CD14-positive monocyte (primary cell): Measurements from ENCODE around the gene MASP2. TPM values are rescaled to one million over a fixed set of nuclear protein-coding genes. Genes with fewer than 3 reads are reported as not detected.
"Not testable (repeated sequence)": the region's sequence is repeated elsewhere in the genome, so short reads cannot be mapped to it uniquely, and the experiment has no call there.

Experiments
- DNase-seq, 3 donors: peaks; one replicate each; pipeline ENCODE4 v3.0.0-alpha.2; 2011 to 2022
- H2AFZ ChIP-seq: 2 replicates; pipeline ENCODE4 v1.6.0; 2012; ENCODE audit warnings: mild to moderate bottlenecking, low read depth, low read length, inconsistent platforms; ENCODE audit not compliant: insufficient read depth, poor library complexity, severe bottlenecking
- H3K27ac ChIP-seq, 2 donors: 1 replicate in 1 of 2; 2 replicates in 1 of 2; pipeline ENCODE4 v1.5.1; 2012 to 2013; ENCODE audit warnings: low read length in 2 of 2, control low read depth in 1 of 2, inconsistent platforms in 1 of 2, low read depth in 1 of 2, mild to moderate bottlenecking in 1 of 2
- H3K27me3 ChIP-seq, 2 donors: one replicate each; pipeline versions ENCODE4 v1.6.0 to v1.6.1; 2011 to 2013; ENCODE audit warnings: low read length in 2 of 2; ENCODE audit not compliant: control insufficient read depth in 2 of 2, insufficient read depth in 2 of 2
- H3K36me3 ChIP-seq, 2 donors: replicated peaks in 1 of 2; 1 replicate in 1 of 2; 2 replicates in 1 of 2; pipeline versions ENCODE4 v1.5.1 to v1.6.1; 2012 to 2013; ENCODE audit warnings: low read length in 2 of 2, control low read depth in 1 of 2, inconsistent platforms in 1 of 2, mild to moderate bottlenecking in 1 of 2; ENCODE audit not compliant: insufficient read depth in 2 of 2, control insufficient read depth in 1 of 2
- H3K4me1 ChIP-seq, 2 donors: 1 replicate in 1 of 2; 2 replicates in 1 of 2; pipeline versions ENCODE4 v1.5.1 to v1.6.1; 2012 to 2013; ENCODE audit warnings: low read length in 2 of 2, control low read depth in 1 of 2, inconsistent platforms in 1 of 2, mild to moderate bottlenecking in 1 of 2, moderate library complexity in 1 of 2; ENCODE audit not compliant: insufficient read depth in 2 of 2, control insufficient read depth in 1 of 2
- H3K4me2 ChIP-seq: replicated peaks from 2 replicates; pipeline ENCODE3; 2012; ENCODE audit warnings: low read length, moderate library complexity, mild to moderate bottlenecking; ENCODE audit not compliant: poor library complexity, severe bottlenecking; ENCODE audit errors: extremely low read depth
- H3K4me3 ChIP-seq, 3 experiments: fragments of 200-600 bp in 1 of 3; sonication (generic) in 1 of 3; replicated peaks in 1 of 3; 1 replicate in 2 of 3; 2 replicates in 1 of 3; pipeline ENCODE4 v1.5.1; 2011 to 2013; ENCODE audit warnings: low read length in 3 of 3, mild to moderate bottlenecking in 3 of 3, control low read depth in 2 of 3, low read depth in 2 of 3, inconsistent platforms in 1 of 3, moderate library complexity in 1 of 3
- H3K79me2 ChIP-seq: 2 replicates; pipeline ENCODE4 v1.6.0; 2012; ENCODE audit warnings: mild to moderate bottlenecking, control low read depth, inconsistent platforms, low read length, moderate library complexity; ENCODE audit not compliant: insufficient read depth
- H3K9ac ChIP-seq: 2 replicates; pipeline ENCODE4 v1.6.0; 2017; ENCODE audit warnings: low read length, mild to moderate bottlenecking; ENCODE audit not compliant: insufficient read depth, poor library complexity, severe bottlenecking
- H3K9me3 ChIP-seq, 2 donors: replicated peaks in 1 of 2; 1 replicate in 1 of 2; 2 replicates in 1 of 2; pipeline versions ENCODE4 v1.5.1 to v1.6.1; 2012 to 2013; ENCODE audit warnings: low read length in 2 of 2, control low read depth in 1 of 2; ENCODE audit not compliant: control insufficient read depth in 1 of 2, insufficient read depth in 1 of 2
- H4K20me1 ChIP-seq: 2 replicates; pipeline ENCODE4 v1.6.0; 2012; ENCODE audit warnings: mild to moderate bottlenecking, low read length, control low read depth, moderate library complexity; ENCODE audit not compliant: insufficient read depth
- H3K27ac Mint-ChIP-seq, 7 donors: one replicate each; pipeline ENCODE4 v1.8.0; 2020; ENCODE audit warnings: mild to moderate bottlenecking in 7 of 7, mixed read lengths in 7 of 7, moderate library complexity in 6 of 7, inconsistent platforms in 2 of 7
- H3K27me3 Mint-ChIP-seq, 3 donors: one replicate each; pipeline ENCODE4 v1.8.0; 2021 to 2022; ENCODE audit warnings: low read depth in 3 of 3, mild to moderate bottlenecking in 3 of 3, mixed read lengths in 3 of 3, moderate library complexity in 3 of 3, inconsistent platforms in 1 of 3
- H3K36me3 Mint-ChIP-seq, 2 donors: one replicate each; pipeline ENCODE4 v1.8.0; 2020; ENCODE audit warnings: mixed read lengths in 2 of 2, inconsistent platforms in 1 of 2, mild to moderate bottlenecking in 1 of 2
- H3K4me1 Mint-ChIP-seq: one replicate; pipeline ENCODE4 v1.8.0; 2020; ENCODE audit warnings: mild to moderate bottlenecking, mixed read lengths
- H3K4me3 Mint-ChIP-seq, 2 donors: one replicate each; pipeline ENCODE4 v1.8.0; 2020; ENCODE audit warnings: mild to moderate bottlenecking in 2 of 2, mixed read lengths in 2 of 2, moderate library complexity in 1 of 2
- H3K9me3 Mint-ChIP-seq, 7 donors: one replicate each; pipeline ENCODE4 v1.8.0; 2020 to 2022; ENCODE audit warnings: mixed read lengths in 7 of 7, mild to moderate bottlenecking in 6 of 7, moderate library complexity in 6 of 7, inconsistent platforms in 2 of 7
- WGBS: methylation state at CpG from one replicate; pipeline ENCODE4 v1.1.5; 2013; ENCODE audit warnings: missing lambda C conversion rate; ENCODE audit not compliant: insufficient coverage; 5-methylcytosine and 5-hydroxymethylcytosine counted together
- intact Hi-C, 2 donors: fragments of 100-400 bp; cut with micrococcal nuclease; formaldehyde crosslinking; loops; one replicate each; pipeline versions ENCODE4 v1.15.0 to v1.15.1; 2023
- polyA plus RNA-seq, 3 donors: library from polyadenylated mRNA; depleted of rRNA in 1 of 3; unstranded in 2 of 3; stranded (reverse) in 1 of 3; fragments of 300-500 nt in 2 of 3; fragments of >200 nt in 1 of 3; fragmentation: Illumina TruSeq in 2 of 3; gene quantifications; 1 replicate in 2 of 3; 2 replicates in 1 of 3; pipeline ENCODE4 v1.2.3, GENCODE V29; 2012 to 2021
- TF ChIP-seq, protein P1 (sequence below): fragments of 200-600 bp; IDR thresholded peaks from one replicate; pipeline ENCODE4 v1.8.0; 2022; ENCODE audit warnings: antibody characterized with exemption, mild to moderate bottlenecking

Gene MASP2
- polyA plus RNA-seq, 3 donors = not detected

DNA sequence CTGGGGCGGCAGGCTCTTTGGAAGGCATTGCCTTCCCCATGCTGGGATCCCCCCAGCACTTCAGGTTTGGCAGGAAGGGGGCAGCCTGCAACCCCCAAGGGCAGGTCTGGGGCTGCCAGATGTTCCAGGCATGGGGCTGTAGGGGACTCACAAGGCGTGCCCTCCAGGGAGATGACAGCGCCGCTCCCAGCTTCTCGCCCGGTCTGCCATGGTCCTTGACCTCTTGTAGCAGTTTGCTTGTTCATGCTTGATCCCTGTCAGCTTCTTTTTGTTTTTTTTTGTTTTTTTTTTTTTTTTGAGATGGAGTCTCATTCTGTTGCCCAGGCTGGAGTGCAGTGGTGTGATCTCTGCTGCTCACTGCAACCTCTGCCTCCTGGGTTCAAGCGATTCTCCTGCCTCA lies 56.2 kb downstream of the MASP2 start:
- Histone ChIP-seq H3K9ac (no peak overlapping the region), H3K4me1 (no peaks in the 10 kb centered on the region), H3K4me2 (no peak overlapping the region), H4K20me1 (no peaks in the 10 kb centered on the region), H3K4me3 (no peak overlapping the region), H3K9me3 (no peaks in the 10 kb centered on the region), H3K79me2 (no peaks in the 10 kb centered on the region), H3K36me3 (no peaks in the 10 kb centered on the region), H3K27me3 (no peaks in the 10 kb centered on the region), H3K27ac (no peak overlapping the region), H2AFZ (no peak overlapping the region)
- Mint-ChIP-seq H3K27me3 (peaks cover 5 to 8% (median 7%) of the 10 kb centered on the region in 3 donors), H3K4me3 (no peak overlapping the region), H3K4me1 (peaks cover 14% of the 10 kb centered on the region), H3K27ac (no peak overlapping the region), H3K9me3 (peaks cover 0 to 3% (median 0%) of the 10 kb centered on the region in 7 donors), H3K36me3 (no peaks in the 10 kb centered on the region)
- intact Hi-C loops = no loop called here
- WGBS = 98% methylated on average over 7 of the region's 7 CpGs
- DNase-seq = no peak
- TF ChIP-seq, protein P1, sequence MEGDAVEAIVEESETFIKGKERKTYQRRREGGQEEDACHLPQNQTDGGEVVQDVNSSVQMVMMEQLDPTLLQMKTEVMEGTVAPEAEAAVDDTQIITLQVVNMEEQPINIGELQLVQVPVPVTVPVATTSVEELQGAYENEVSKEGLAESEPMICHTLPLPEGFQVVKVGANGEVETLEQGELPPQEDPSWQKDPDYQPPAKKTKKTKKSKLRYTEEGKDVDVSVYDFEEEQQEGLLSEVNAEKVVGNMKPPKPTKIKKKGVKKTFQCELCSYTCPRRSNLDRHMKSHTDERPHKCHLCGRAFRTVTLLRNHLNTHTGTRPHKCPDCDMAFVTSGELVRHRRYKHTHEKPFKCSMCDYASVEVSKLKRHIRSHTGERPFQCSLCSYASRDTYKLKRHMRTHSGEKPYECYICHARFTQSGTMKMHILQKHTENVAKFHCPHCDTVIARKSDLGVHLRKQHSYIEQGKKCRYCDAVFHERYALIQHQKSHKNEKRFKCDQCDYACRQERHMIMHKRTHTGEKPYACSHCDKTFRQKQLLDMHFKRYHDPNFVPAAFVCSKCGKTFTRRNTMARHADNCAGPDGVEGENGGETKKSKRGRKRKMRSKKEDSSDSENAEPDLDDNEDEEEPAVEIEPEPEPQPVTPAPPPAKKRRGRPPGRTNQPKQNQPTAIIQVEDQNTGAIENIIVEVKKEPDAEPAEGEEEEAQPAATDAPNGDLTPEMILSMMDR = no peak

DNA sequence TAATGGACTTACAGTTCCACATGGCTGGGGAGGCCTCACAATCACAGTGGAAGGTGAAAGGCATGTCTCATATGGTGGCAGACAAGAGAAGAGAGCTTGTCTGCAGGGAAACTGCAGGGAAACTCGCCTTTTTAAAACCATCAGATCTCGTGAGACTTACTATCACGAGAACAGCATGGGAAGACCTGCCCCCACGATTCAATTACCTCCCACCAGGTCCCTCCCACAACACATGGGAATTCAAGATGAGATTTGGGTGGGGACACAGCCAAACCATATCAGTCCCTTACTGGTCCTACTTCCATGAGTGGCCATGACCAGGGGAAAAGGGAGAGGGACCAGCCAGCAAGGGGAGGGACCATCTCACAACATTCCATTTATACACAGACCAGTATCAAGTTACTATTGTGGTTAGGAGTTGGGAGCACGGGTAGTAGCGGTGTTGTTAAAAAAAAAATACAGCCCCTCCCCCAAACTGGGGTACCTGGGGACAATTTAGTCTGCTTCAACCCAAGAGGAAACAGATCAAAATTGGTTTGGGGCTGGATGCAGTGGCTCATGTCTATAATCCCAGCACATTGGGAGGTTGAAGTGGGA lies 57.0 kb downstream of the MASP2 start:
- DNase-seq, H3K27me3 Mint-ChIP-seq, H3K27ac ChIP-seq, H3K79me2 ChIP-seq, H3K27ac Mint-ChIP-seq, H3K9ac ChIP-seq, H3K4me2 ChIP-seq, intact Hi-C loops, H4K20me1 ChIP-seq, H3K36me3 Mint-ChIP-seq, H3K27me3 ChIP-seq, H3K4me3 ChIP-seq, H2AFZ ChIP-seq, H3K9me3 ChIP-seq, H3K4me1 ChIP-seq, H3K9me3 Mint-ChIP-seq, H3K36me3 ChIP-seq, H3K4me3 Mint-ChIP-seq: not testable (repeated sequence)
- WGBS = no CpG with 5 or more reads among the region's 6 CpGs
- H3K4me1 Mint-ChIP-seq = peaks cover 14% of the 10 kb centered on the region
